NCI-H2171 (cell line): ENCODE data around the gene OSBPL8.
"Not testable (repeated sequence)": the region's sequence is repeated elsewhere in the genome, so short reads cannot be mapped to it uniquely, and the experiment has no call there.

Experiments used
- DNase-seq: peaks from one replicate; lab custom pipeline; 2025; lab: John Stamatoyannopoulos, UW

The OSBPL8 gene

GRCh38 chr12:76422154-76422542 is 137.4 kb downstream of the OSBPL8 start:
- DNase-seq = no peak

GRCh38 chr12:76421046-76421445 is 138.5 kb downstream of the OSBPL8 start:
- no peak for DNase-seq

GRCh38 chr12:76420222-76420621 is 139.3 kb downstream of the OSBPL8 start:
- DNase-seq = no peak

GRCh38 chr12:76417116-76417515 is 142.5 kb downstream of the OSBPL8 start:
- DNase-seq = no peak

GRCh38 chr12:76413121-76413520 is 146.4 kb downstream of the OSBPL8 start:
- DNase-seq = no peak

- DNase-seq = no peak
These were observed 148.8 kb downstream of the OSBPL8 start for GRCh38 chr12:76410781-76411180.

GRCh38 chr12:76410371-76410770 is 149.2 kb downstream of the OSBPL8 start:
- no peak for DNase-seq

GRCh38 chr12:76409074-76409473 is 150.5 kb downstream of the OSBPL8 start:
- DNase-seq = no peak

GRCh38 chr12:76407710-76408109 is 151.9 kb downstream of the OSBPL8 start:
- DNase-seq = no peak

- DNase-seq = no peak
These were observed 157.3 kb downstream of the OSBPL8 start for GRCh38 chr12:76402259-76402658.

- no peak for DNase-seq
These were observed 159.4 kb downstream of the OSBPL8 start for GRCh38 chr12:76400136-76400535.

GRCh38 chr12:76399040-76399439 is 160.5 kb downstream of the OSBPL8 start:
- no peak for DNase-seq

- DNase-seq = no peak
These were observed 161.5 kb downstream of the OSBPL8 start for GRCh38 chr12:76398106-76398505.

GRCh38 chr12:76391461-76391860 is 168.1 kb downstream of the OSBPL8 start:
- DNase-seq = no peak

- no peak for DNase-seq
These were observed 172.0 kb downstream of the OSBPL8 start for GRCh38 chr12:76387614-76388013.

GRCh38 chr12:76384560-76384959 is 175.0 kb downstream of the OSBPL8 start:
- DNase-seq = no peak

GRCh38 chr12:76383988-76384387 is 175.6 kb downstream of the OSBPL8 start:
- no peak for DNase-seq

GRCh38 chr12:76379261-76379660 is 180.3 kb downstream of the OSBPL8 start:
- DNase-seq = no peak

- not testable (repeated sequence) for DNase-seq
These were observed 182.7 kb downstream of the OSBPL8 start for GRCh38 chr12:76376876-76377275.

- no peak for DNase-seq
These were observed 183.6 kb downstream of the OSBPL8 start for GRCh38 chr12:76375939-76376338.

- no peak for DNase-seq
These were observed 184.1 kb downstream of the OSBPL8 start for GRCh38 chr12:76375470-76375869.

- no peak for DNase-seq
These were observed 185.1 kb downstream of the OSBPL8 start for GRCh38 chr12:76374386-76375020.

GRCh38 chr12:76368230-76368629 is 191.3 kb downstream of the OSBPL8 start:
- no peak for DNase-seq

- DNase-seq = no peak
These were observed 193.4 kb downstream of the OSBPL8 start for GRCh38 chr12:76366163-76366562.
